ENCODE measurements around the gene NAA35. TPM values are rescaled to one million over a fixed set of nuclear protein-coding genes. Genes with fewer than 3 reads are reported as not detected.
"Not testable (repeated sequence)": the region's sequence is repeated elsewhere in the genome, so short reads cannot be mapped to it uniquely, and the experiment has no call there.

The NAA35 gene
- total RNA-seq, 4 donors from 2014 or later = 13.3 to 23.8 (median 14.6) TPM

DNA sequence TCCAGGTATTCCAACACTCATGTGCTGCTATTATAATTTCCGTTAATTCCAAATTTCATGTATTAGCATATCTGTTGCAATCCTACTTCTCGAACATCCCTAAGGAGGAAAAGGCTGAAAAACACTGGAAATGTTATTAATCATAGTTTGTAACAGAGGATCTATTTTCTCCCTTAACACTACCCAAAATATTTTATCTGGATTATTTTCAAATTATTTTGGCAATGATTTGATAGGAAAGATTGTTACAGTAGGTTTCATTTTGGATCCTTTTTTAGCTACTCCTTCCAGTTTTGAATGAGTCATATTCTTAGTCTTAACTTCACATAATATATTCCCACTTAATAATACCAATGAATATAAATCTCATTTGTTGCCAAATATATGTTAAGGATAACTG is 13.9 kb upstream of the NAA35 start:
- ATAC-seq (ENCODE audit: low FRiP score) (peak; percentile 48), DNase-seq (ENCODE audit: low spot score) (no peak)
- TF ChIP-seq, protein P1, sequence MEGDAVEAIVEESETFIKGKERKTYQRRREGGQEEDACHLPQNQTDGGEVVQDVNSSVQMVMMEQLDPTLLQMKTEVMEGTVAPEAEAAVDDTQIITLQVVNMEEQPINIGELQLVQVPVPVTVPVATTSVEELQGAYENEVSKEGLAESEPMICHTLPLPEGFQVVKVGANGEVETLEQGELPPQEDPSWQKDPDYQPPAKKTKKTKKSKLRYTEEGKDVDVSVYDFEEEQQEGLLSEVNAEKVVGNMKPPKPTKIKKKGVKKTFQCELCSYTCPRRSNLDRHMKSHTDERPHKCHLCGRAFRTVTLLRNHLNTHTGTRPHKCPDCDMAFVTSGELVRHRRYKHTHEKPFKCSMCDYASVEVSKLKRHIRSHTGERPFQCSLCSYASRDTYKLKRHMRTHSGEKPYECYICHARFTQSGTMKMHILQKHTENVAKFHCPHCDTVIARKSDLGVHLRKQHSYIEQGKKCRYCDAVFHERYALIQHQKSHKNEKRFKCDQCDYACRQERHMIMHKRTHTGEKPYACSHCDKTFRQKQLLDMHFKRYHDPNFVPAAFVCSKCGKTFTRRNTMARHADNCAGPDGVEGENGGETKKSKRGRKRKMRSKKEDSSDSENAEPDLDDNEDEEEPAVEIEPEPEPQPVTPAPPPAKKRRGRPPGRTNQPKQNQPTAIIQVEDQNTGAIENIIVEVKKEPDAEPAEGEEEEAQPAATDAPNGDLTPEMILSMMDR (IDR thresholded peaks at IDR 0.05) = no peak

DNA sequence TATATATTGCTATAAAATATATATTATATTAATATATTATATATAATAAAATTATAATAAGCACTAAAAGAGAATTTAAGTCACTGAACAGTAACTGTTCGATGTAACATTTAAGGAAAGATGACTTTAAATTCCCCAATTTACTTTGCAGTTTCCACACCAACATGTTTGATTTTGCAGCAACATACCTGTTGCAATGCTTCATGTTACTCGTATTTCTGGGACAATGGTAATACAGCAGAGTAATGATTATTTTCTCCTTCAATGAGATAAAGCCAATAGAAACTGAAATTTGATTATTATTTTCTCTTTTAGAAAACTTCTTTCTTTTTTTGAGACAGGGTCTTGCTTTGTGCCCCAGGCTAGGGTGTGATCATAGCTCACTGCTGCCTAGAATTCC is 9.5 kb upstream of the NAA35 start:
- DNase-seq (ENCODE audit: low spot score) (no peak), ATAC-seq (ENCODE audit: low FRiP score) (no peak)
- TF ChIP-seq, protein P1 (IDR thresholded peaks at IDR 0.05) = no peak

DNA sequence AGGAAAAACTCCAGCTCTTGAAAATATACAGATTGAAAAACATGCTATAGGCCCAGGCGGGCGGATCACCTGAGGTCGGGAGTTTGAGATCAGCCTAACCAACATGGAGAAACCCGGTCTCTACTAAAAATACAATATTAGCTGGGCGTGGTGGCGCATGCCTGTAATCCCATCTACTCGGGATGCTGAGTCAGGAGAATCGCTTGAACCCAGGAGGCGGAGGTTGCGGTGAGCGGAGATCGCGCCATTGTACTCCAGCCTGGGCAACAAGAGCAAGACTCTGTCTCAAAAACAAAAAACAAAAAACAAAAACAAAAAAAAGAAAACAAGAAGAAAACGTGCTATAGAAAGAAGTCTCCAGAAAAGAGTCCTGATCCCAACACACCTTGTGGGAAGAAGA is 5.0 kb upstream of the NAA35 start:
- not testable (repeated sequence) for ATAC-seq (ENCODE audit: low FRiP score)

DNA sequence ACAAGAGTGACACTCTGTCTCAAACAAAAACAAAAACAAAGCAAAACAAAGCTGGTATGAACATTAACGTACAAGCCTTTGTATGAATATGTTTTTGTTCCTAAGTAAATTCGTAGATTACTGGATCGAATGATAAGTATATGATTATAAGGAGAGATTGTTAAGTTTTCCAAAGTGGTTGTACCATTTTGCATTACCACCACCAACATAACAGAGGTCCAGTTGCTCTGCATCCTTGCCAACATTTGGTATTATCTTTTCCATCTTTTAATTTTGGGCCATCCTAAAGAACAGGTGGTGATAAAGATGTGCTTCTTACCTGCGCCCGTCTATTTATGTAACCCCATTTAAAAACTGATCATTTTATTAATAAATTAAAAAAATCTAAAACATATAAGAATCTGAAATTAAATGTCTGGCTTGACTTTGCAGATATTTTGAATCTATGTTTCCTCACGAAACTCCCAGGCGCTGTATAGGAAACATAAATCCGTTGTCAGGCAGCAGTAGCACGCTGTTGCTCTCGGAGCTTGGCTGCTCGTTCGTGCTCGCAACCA is 593 bp upstream of the NAA35 start:
- DNase-seq (ENCODE audit: low spot score) (no peak), ATAC-seq (ENCODE audit: low FRiP score) (no peak)
- TF ChIP-seq, protein P1 (IDR thresholded peaks at IDR 0.05) = no peak

More for the DNA sequence above, 5.0 kb upstream of the NAA35 start:
- DNase-seq (ENCODE audit: low spot score) = not testable (repeated sequence)

DNA sequence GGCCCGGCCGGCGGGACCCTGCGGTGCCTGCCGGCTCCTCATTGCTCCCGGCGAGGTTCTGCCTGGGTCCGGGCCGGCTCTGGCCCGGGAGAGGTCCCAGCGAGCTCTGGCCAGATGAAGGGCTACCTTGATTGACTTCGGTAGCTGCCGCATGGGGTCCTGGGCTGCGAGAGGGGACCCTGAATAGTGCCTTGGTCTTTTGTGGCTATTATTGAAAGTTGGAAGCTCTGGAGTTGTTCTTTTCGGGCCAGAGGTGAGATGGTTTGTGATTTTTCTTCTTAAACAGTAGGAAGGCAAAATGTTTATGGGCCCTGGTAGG is 635 bp downstream of the NAA35 start:
- DNase-seq (ENCODE audit: low spot score) = no peak
- TF ChIP-seq, protein P1 (IDR thresholded peaks at IDR 0.05) = no peak
- ATAC-seq (ENCODE audit: low FRiP score) = peak; percentile 27

DNA sequence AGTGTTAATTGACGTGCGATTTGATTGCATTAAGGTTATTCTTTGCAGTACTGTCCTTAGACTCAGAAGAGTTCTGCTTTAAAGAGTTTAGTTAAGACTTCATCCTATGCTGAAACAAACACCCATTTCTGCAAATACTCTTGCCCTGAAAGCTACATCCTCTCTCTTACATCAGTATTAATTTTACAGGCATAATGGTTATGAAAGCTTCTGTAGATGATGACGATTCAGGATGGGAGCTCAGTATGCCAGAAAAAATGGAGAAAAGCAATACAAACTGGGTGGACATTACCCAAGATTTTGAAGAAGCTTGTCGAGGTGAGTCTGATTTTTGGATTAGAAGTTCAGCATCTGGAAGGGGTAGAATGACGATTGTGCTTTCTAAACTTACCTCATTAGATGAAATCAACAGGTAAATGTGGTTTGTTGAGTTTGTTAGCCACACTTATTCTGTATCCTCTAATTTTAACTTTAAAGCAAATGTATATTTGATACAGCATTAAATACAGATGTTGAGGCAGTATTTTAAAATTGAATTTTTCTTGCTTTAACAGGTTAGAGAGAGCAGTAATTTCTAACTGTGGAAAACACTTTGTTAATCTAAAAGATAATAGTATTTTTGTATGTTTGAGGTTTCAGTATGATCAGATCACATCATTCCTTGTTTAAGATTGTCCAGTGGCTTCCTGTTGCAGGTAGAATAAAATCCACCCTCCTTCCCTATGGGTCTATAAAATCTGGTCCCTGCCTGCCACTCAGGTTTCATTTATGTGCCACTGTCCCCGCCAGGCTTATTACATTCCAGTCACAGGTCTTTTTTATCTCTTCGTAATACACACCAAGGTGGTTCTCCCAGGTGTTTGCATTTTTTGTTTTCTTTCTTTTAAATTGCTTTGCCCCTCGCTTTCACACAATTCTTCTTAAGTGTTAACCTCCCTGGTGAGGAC is 1.3 kb downstream of the NAA35 start:
- no peak for ATAC-seq (ENCODE audit: low FRiP score)
- no peak for DNase-seq (ENCODE audit: low spot score)
- TF ChIP-seq, protein P1 (IDR thresholded peaks at IDR 0.05) = no peak

DNA sequence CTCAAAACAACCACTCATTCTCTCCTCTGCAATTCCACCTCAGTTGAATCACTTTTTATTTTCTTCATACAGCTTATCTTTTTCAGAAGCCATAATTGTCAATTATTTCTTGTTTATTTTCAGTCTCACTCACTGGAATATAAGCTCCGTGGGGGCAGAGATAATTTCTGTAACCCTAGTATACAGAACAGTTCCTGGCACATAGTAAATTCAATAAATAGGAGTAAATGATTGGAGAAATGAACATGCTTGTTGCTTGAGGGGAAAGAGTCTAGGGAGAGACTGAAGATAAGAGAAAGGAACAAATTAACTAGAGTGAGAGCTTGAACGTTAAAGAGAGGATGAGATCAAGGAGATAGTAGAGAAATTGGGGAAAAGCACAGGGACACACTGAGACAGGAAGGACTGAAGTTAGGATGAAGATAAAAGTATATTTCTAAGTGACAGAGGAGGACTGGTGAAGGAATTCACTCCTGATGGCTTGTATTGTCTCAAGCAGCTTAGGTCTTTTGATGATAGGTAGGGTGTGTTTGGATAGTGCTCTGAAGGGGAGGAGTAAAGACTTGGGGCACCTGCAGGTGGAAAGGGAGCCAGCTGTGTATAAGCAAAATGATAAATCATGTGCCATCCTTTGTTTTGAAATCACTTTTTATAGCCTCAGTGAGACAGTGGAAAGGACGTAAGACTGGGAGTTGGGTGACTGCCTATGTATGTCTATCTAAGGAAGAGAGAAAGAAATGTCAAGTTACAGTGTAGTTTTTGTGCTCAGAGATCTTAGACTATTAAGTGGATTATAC is 2.2 kb downstream of the NAA35 start:
- TF ChIP-seq, protein P1 (IDR thresholded peaks at IDR 0.05) = no peak
- DNase-seq (ENCODE audit: low spot score) (no peak), ATAC-seq (ENCODE audit: low FRiP score) (no peak)
